PC-3 (cell line): ENCODE results near the gene SH2B3.

Source experiments
- CTCF ChIP-seq: fragments of 300-600 bp; sonication (generic); conservative IDR thresholded peaks from 2 replicates; pipeline ENCODE4 v1.5.1; 2017; ENCODE audit warnings: antibody characterized with exemption, low read depth, mild to moderate bottlenecking, low read length
- EZH2 ChIP-seq: fragments of 300-600 bp; sonication (generic); IDR thresholded peaks from one replicate; pipeline ENCODE4 v1.6.1; 2017; ENCODE audit warnings: antibody characterized with exemption, mild to moderate bottlenecking, low read length; ENCODE audit not compliant: unreplicated experiment

GRCh38 chr12:111453071-111453989, 47.6 kb downstream of the SH2B3 start:
- TF ChIP-seq EZH2 (no peak), CTCF (no peak)
